Posterior cingulate gyrus (tissue), 11 donors: ENCODE measurements around the gene SLC5A2.
"Not testable (repeated sequence)": the region's sequence is repeated elsewhere in the genome, so short reads cannot be mapped to it uniquely, and the experiment has no call there.

ENCODE experiments used
- DNase-seq, 10 donors: peaks; one replicate each; pipeline versions ENCODE4 v3.0.0 to v3.0.0-alpha.2; 2020 to 2021; ENCODE audit warnings: mixed read lengths in 3 of 10
- intact Hi-C: fragments of 100-400 bp; cut with DNase I; formaldehyde crosslinking; loops from one replicate; pipeline ENCODE4 v1.15.1; 2023

Gene SLC5A2

GRCh38 chr16:31513884-31514283 lies 31.0 kb downstream of the SLC5A2 start:
- no peak for DNase-seq
- intact Hi-C loops = no loop called here

- no peak for DNase-seq
- intact Hi-C loops = no loop called here
Measured at GRCh38 chr16:31517800-31518402, 35.0 kb downstream of the SLC5A2 start.

- intact Hi-C loops = no loop called here
- no peak for DNase-seq
Measured at GRCh38 chr16:31519759-31520431, 37.0 kb downstream of the SLC5A2 start.

GRCh38 chr16:31521368-31521767 lies 38.4 kb downstream of the SLC5A2 start:
- intact Hi-C loops = no loop called here
- DNase-seq = no peak

GRCh38 chr16:31522071-31522470 lies 39.1 kb downstream of the SLC5A2 start:
- no peak for DNase-seq
- intact Hi-C loops = no loop called here

- intact Hi-C loops, DNase-seq: not testable (repeated sequence)
Measured at GRCh38 chr16:31523768-31524167, 40.8 kb downstream of the SLC5A2 start.

- DNase-seq = no peak
- intact Hi-C loops = no loop called here
Measured at GRCh38 chr16:31525113-31525512, 42.2 kb downstream of the SLC5A2 start.

- no peak for DNase-seq
- intact Hi-C loops = no loop called here
Measured at GRCh38 chr16:31527734-31528274, 44.9 kb downstream of the SLC5A2 start, which contains the start of gene AHSP. Gene AHSP, plus strand, starts transcription at chr16:31527900. Its CDS starts 240 bp downstream, at chr16:31528140.

GRCh38 chr16:31528523-31529107 lies 45.7 kb downstream of the SLC5A2 start:
- intact Hi-C loops = no loop called here
- no peak for DNase-seq

GRCh38 chr16:31529108-31529936 lies 46.4 kb downstream of the SLC5A2 start:
- intact Hi-C loops = no loop called here
- no peak for DNase-seq

GRCh38 chr16:31529937-31530312 lies 47.0 kb downstream of the SLC5A2 start:
- no peak for DNase-seq
- intact Hi-C loops = no loop called here

- intact Hi-C loops = no loop called here
Measured at GRCh38 chr16:31530405-31530804, 47.5 kb downstream of the SLC5A2 start.

GRCh38 chr16:31531096-31531495 lies 48.2 kb downstream of the SLC5A2 start:
- intact Hi-C loops = no loop called here
- DNase-seq = no peak

More at GRCh38 chr16:31530405-31530804, 47.5 kb downstream of the SLC5A2 start:
- DNase-seq = no peak

GRCh38 chr16:31532120-31532519 lies 49.2 kb downstream of the SLC5A2 start:
- no peak for DNase-seq
- intact Hi-C loops = no loop called here

GRCh38 chr16:31532896-31533295 lies 50.0 kb downstream of the SLC5A2 start:
- DNase-seq = no peak
- intact Hi-C loops = no loop called here

GRCh38 chr16:31535737-31536136 lies 52.8 kb downstream of the SLC5A2 start:
- DNase-seq = no peak
- intact Hi-C loops = no loop called here

GRCh38 chr16:31536804-31537361 lies 54.0 kb downstream of the SLC5A2 start:
- no peak for DNase-seq
- intact Hi-C loops = no loop called here

GRCh38 chr16:31537362-31538242 lies 54.7 kb downstream of the SLC5A2 start:
- intact Hi-C loops = no loop called here
- no peak for DNase-seq

GRCh38 chr16:31538243-31538598 lies 55.3 kb downstream of the SLC5A2 start:
- DNase-seq, intact Hi-C loops: not testable (repeated sequence)

GRCh38 chr16:31539762-31540161 lies 56.8 kb downstream of the SLC5A2 start:
- intact Hi-C loops, DNase-seq: not testable (repeated sequence)
